ENCODE measurements around the gene MMP1.

DNA sequence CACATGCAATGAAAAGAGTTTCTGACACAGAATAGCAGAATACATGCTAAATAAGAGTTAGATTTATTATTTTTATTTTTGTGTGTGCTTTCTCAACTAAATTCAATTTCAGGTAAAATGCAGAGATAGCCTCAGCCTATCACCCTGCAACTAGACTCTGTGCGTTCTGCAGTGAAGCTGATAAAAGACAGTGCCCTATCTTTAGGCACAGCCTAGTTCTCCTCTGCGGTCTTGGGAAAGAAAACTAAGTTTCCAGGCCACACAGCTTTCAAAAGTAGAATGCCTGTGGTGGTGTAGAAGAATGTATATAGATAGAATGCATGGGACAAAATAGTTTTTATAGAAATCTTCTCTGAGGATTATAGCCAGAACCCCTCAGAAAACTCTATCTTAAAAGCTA is 12.0 kb upstream of the MMP1 start:
- TF ChIP-seq, protein P1, sequence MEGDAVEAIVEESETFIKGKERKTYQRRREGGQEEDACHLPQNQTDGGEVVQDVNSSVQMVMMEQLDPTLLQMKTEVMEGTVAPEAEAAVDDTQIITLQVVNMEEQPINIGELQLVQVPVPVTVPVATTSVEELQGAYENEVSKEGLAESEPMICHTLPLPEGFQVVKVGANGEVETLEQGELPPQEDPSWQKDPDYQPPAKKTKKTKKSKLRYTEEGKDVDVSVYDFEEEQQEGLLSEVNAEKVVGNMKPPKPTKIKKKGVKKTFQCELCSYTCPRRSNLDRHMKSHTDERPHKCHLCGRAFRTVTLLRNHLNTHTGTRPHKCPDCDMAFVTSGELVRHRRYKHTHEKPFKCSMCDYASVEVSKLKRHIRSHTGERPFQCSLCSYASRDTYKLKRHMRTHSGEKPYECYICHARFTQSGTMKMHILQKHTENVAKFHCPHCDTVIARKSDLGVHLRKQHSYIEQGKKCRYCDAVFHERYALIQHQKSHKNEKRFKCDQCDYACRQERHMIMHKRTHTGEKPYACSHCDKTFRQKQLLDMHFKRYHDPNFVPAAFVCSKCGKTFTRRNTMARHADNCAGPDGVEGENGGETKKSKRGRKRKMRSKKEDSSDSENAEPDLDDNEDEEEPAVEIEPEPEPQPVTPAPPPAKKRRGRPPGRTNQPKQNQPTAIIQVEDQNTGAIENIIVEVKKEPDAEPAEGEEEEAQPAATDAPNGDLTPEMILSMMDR (IDR thresholded peaks at IDR 0.05) = no peak
- no peak for TF ChIP-seq POLR2AphosphoS5 (IDR thresholded peaks at IDR 0.05)

Measured in gastroesophageal sphincter (tissue), 3 donors.